Breast epithelium (tissue), 4 donors: Measurements from ENCODE around the gene KATNAL1. TPM values are rescaled to one million over a fixed set of nuclear protein-coding genes. Genes with fewer than 3 reads are reported as not detected.

Experiments
- DNase-seq, 2 donors: peaks; one replicate each; pipeline ENCODE4 v3.0.0-alpha.2; 2019; ENCODE audit warnings: low spot score in 2 of 2
- H3K27ac ChIP-seq, 2 donors: fragments of 200-600 bp; sonication (generic) in 1 of 2; one replicate each; pipeline ENCODE4 v1.5.1; 2016 to 2019; ENCODE audit warnings: mild to moderate bottlenecking in 1 of 2
- H3K27me3 ChIP-seq, 2 donors: fragments of 200-600 bp; sonication (generic) in 1 of 2; one replicate each; pipeline versions ENCODE4 v1.5.1 to v1.6.0; 2017 to 2019; ENCODE audit warnings: control low read depth in 1 of 2, mild to moderate bottlenecking in 1 of 2
- H3K36me3 ChIP-seq: fragments of 200-600 bp; one replicate; pipeline ENCODE4 v1.5.1; 2019
- H3K4me1 ChIP-seq, 2 donors: fragments of 200-600 bp; sonication (generic); one replicate each; pipeline ENCODE4 v1.5.1; 2016 to 2019; ENCODE audit warnings: control low read depth in 1 of 2
- H3K4me3 ChIP-seq, 3 donors: fragments of 200-600 bp; sonication (generic); 1 replicate in 2 of 3; 2 replicates in 1 of 3; pipeline ENCODE4 v1.5.1; 2016 to 2019; ENCODE audit warnings: mild to moderate bottlenecking in 3 of 3, moderate library complexity in 2 of 3
- H3K9me3 ChIP-seq, 2 donors: fragments of 200-600 bp; sonication (generic) in 1 of 2; one replicate each; pipeline ENCODE4 v1.5.1; 2016 to 2019; ENCODE audit warnings: control low read depth in 1 of 2
- CTCF ChIP-seq, 3 donors: fragments of 450-650 bp; IDR thresholded peaks; one replicate each; pipeline ENCODE4 v1.5.1; 2016 to 2017; ENCODE audit warnings: antibody characterized with exemption in 3 of 3, mild to moderate bottlenecking in 3 of 3, moderate library complexity in 3 of 3
- POLR2A ChIP-seq: fragments of 450-650 bp; IDR thresholded peaks from one replicate; pipeline ENCODE4 v1.6.1; 2016; ENCODE audit warnings: antibody characterized with exemption, mild to moderate bottlenecking, moderate library complexity
- POLR2AphosphoS5 ChIP-seq, 3 donors: sonication (generic); formaldehyde crosslinking; IDR thresholded peaks; one replicate each; pipeline ENCODE4 v1.6.1; 2017; ENCODE audit warnings: antibody characterized with exemption in 3 of 3
- intact Hi-C: fragments of 100-400 bp; cut with DNase I; formaldehyde crosslinking; loops from one replicate; pipeline ENCODE4 v1.15.1; 2023; ENCODE audit warnings: low total_unique reads
- total RNA-seq, 3 donors: library from RNA; depleted of rRNA; stranded (reverse); fragments of >200 nt; gene quantifications; one replicate each; pipeline ENCODE4 v1.1.0, GENCODE V29; 2016

KATNAL1 gene
- total RNA-seq, 3 donors from 2014 or later: 14.6 to 23.8 (median 17.0) TPM

GRCh38 chr13:30235216-30235615 is 72.1 kb downstream of the KATNAL1 start:
- H3K27ac ChIP-seq: no peak overlapping the region
- intact Hi-C loops: no loop called here

GRCh38 chr13:30234619-30235162 is 72.7 kb downstream of the KATNAL1 start:
- peaks cover 6% of the 10 kb centered on the region for H3K36me3 ChIP-seq
- no peaks in the 10 kb centered on the region for H3K4me1 ChIP-seq
- no peak for DNase-seq
- H3K9me3 ChIP-seq: no peaks in the 10 kb centered on the region
- H3K27me3 ChIP-seq: no peaks in the 10 kb centered on the region
- no peak overlapping the region for H3K27ac ChIP-seq
- intact Hi-C loops: no loop called here
- TF ChIP-seq POLR2A (no peak), POLR2AphosphoS5 (IDR thresholded peaks at IDR 0.05) (no peak), CTCF (IDR thresholded peaks at IDR 0.05) (no peak)
- H3K4me3 ChIP-seq: no peak overlapping the region

More at GRCh38 chr13:30235216-30235615, 72.1 kb downstream of the KATNAL1 start:
- Histone ChIP-seq H3K9me3 (no peaks in the 10 kb centered on the region), H3K4me1 (no peaks in the 10 kb centered on the region), H3K36me3 (peaks cover 6% of the 10 kb centered on the region), H3K27me3 (no peaks in the 10 kb centered on the region), H3K4me3 (no peak overlapping the region)
- TF ChIP-seq POLR2AphosphoS5 (IDR thresholded peaks at IDR 0.05): no peak
- no peak for TF ChIP-seq CTCF (IDR thresholded peaks at IDR 0.05)
- no peak for TF ChIP-seq POLR2A
- no peak for DNase-seq

- Histone ChIP-seq H3K36me3 (peaks cover 4% of the 10 kb centered on the region), H3K27me3 (no peaks in the 10 kb centered on the region), H3K9me3 (peaks cover 0 to 7% of the 10 kb centered on the region in 2 donors), H3K27ac (no peak overlapping the region), H3K4me3 (no peak overlapping the region), H3K4me1 (no peaks in the 10 kb centered on the region)
- DNase-seq: no peak
- intact Hi-C loops: no loop called here
- TF ChIP-seq POLR2AphosphoS5 (IDR thresholded peaks at IDR 0.05): no peak
- TF ChIP-seq POLR2A: no peak
- TF ChIP-seq CTCF (IDR thresholded peaks at IDR 0.05): no peak
These were observed 82.6 kb downstream of the KATNAL1 start for GRCh38 chr13:30224732-30225131.

- Histone ChIP-seq H3K4me3 (no peak overlapping the region), H3K4me1 (no peaks in the 10 kb centered on the region), H3K27ac (no peak overlapping the region), H3K9me3 (peaks cover 0 to 7% of the 10 kb centered on the region in 2 donors), H3K36me3 (peaks cover 4% of the 10 kb centered on the region), H3K27me3 (no peaks in the 10 kb centered on the region)
- TF ChIP-seq POLR2A (no peak), CTCF (IDR thresholded peaks at IDR 0.05) (no peak), POLR2AphosphoS5 (IDR thresholded peaks at IDR 0.05) (no peak)
- intact Hi-C loops: no loop called here
- no peak for DNase-seq
These were observed 85.1 kb downstream of the KATNAL1 start for GRCh38 chr13:30222254-30222653.

- H3K27me3 ChIP-seq: no peaks in the 10 kb centered on the region
- intact Hi-C loops: no loop called here
- no peak for TF ChIP-seq POLR2A
- TF ChIP-seq CTCF (IDR thresholded peaks at IDR 0.05): no peak
- TF ChIP-seq POLR2AphosphoS5 (IDR thresholded peaks at IDR 0.05): no peak
- no peak overlapping the region for H3K27ac ChIP-seq
- H3K9me3 ChIP-seq: no peaks in the 10 kb centered on the region
- H3K4me1 ChIP-seq: no peaks in the 10 kb centered on the region
- no peak for DNase-seq
- H3K4me3 ChIP-seq: no peak overlapping the region
- no peaks in the 10 kb centered on the region for H3K36me3 ChIP-seq
These were observed 91.2 kb downstream of the KATNAL1 start for GRCh38 chr13:30216111-30216510.
